Testis (tissue), 3 donors: ENCODE results near the gene SLC13A5. TPM values are rescaled to one million over a fixed set of nuclear protein-coding genes. Genes with fewer than 3 reads are reported as not detected.

Experiments used
- DNase-seq: peaks from one replicate; pipeline ENCODE4 v3.0.0-alpha.2; 2019
- H3K27ac ChIP-seq, 2 donors: fragments of 200-600 bp; sonication (generic); one replicate each; pipeline ENCODE4 v1.5.1; 2019
- H3K27me3 ChIP-seq: fragments of 200-600 bp; sonication (generic); one replicate; pipeline ENCODE4 v1.5.1; 2019
- H3K36me3 ChIP-seq: fragments of 200-600 bp; sonication (generic); one replicate; pipeline ENCODE4 v1.5.1; 2017; ENCODE audit warnings: low read depth; ENCODE audit errors: missing control alignments
- H3K4me1 ChIP-seq: fragments of 200-600 bp; sonication (generic); one replicate; pipeline ENCODE4 v1.5.1; 2019
- H3K4me3 ChIP-seq, 2 donors: fragments of 200-600 bp; sonication (generic); one replicate each; pipeline ENCODE4 v1.5.1; 2017 to 2019
- H3K9me3 ChIP-seq: fragments of 200-600 bp; sonication (generic); one replicate; pipeline ENCODE4 v1.5.1; 2017
- CTCF ChIP-seq, 3 experiments: fragments of 450-650 bp in 2 of 3; fragments of 200-600 bp in 1 of 3; sonication (generic) in 1 of 3; IDR thresholded peaks; one replicate each; pipeline ENCODE4 v1.5.1; 2016 to 2019; ENCODE audit warnings: antibody characterized with exemption in 3 of 3, mild to moderate bottlenecking in 2 of 3, moderate library complexity in 1 of 3
- POLR2A ChIP-seq: fragments of 450-650 bp; IDR thresholded peaks from one replicate; pipeline ENCODE4 v1.6.1; 2017; ENCODE audit warnings: antibody characterized with exemption, mild to moderate bottlenecking, moderate library complexity
- WGBS, 2 donors: methylation state at CpG; one replicate each; pipeline ENCODE4 v1.1.5; 2018; 5-methylcytosine and 5-hydroxymethylcytosine counted together
- intact Hi-C: fragments of 100-400 bp; cut with DNase I; formaldehyde crosslinking; loops from one replicate; pipeline ENCODE4 v1.15.1; 2023; ENCODE audit warnings: low total_unique reads
- polyA plus RNA-seq: library from polyadenylated mRNA; stranded (reverse); fragments of 350-450 nt; fragmentation: Illumina TruSeq; extraction: RNeasy Lipid Tissue Mini Kit (QIAGEN cat#74804); gene quantifications from one replicate; pipeline ENCODE4 v1.2.3, GENCODE V29; 2014; ENCODE audit warnings: low read depth, low replicate concordance; ENCODE audit not compliant: insufficient read depth
- total RNA-seq, 2 donors: library from RNA; depleted of rRNA; stranded (reverse); fragments of >200 nt; gene quantifications; one replicate each; pipeline ENCODE4 v1.2.3, GENCODE V29; 2016

Gene SLC13A5
- total and polyA plus RNA-seq, 3 donors from 2014 or later, result 3.1 to 13.0 (median 3.3) TPM

GRCh38 chr17:6639586-6640535 is 73.3 kb downstream of the SLC13A5 start:
- H3K4me1 ChIP-seq, result peaks cover 14% of the 10 kb centered on the region
- no peaks in the 10 kb centered on the region for H3K27me3 ChIP-seq
- no peak for TF ChIP-seq CTCF (IDR thresholded peaks at IDR 0.05)
- no peak for TF ChIP-seq POLR2A
- no peak for DNase-seq
- 1 to 2% methylated on average over 16 to 67 of the region's 67 CpGs for WGBS, 2 donors
- no peaks in the 10 kb centered on the region for H3K9me3 ChIP-seq
- H3K27ac ChIP-seq, result peak overlapping the region; percentile 83 to 91
- H3K36me3 ChIP-seq, result no peaks in the 10 kb centered on the region
- intact Hi-C loops, result no loop called here
- H3K4me3 ChIP-seq, result peak overlapping the region; percentile 73 to 95

- Histone ChIP-seq H3K27ac (no peak overlapping the region), H3K36me3 (no peaks in the 10 kb centered on the region), H3K9me3 (no peaks in the 10 kb centered on the region), H3K27me3 (no peaks in the 10 kb centered on the region), H3K4me1 (peaks cover 14% of the 10 kb centered on the region), H3K4me3 (peak overlapping the region; percentile 73 to 95)
- TF ChIP-seq POLR2A, result no peak
- TF ChIP-seq CTCF (IDR thresholded peaks at IDR 0.05), result no peak
- no peak for DNase-seq
- 17 to 23% methylated on average over 13 to 15 of the region's 15 CpGs for WGBS, 2 donors
- intact Hi-C loops, result no loop called here
These were observed 74.1 kb downstream of the SLC13A5 start for GRCh38 chr17:6639014-6639585.

DNA sequence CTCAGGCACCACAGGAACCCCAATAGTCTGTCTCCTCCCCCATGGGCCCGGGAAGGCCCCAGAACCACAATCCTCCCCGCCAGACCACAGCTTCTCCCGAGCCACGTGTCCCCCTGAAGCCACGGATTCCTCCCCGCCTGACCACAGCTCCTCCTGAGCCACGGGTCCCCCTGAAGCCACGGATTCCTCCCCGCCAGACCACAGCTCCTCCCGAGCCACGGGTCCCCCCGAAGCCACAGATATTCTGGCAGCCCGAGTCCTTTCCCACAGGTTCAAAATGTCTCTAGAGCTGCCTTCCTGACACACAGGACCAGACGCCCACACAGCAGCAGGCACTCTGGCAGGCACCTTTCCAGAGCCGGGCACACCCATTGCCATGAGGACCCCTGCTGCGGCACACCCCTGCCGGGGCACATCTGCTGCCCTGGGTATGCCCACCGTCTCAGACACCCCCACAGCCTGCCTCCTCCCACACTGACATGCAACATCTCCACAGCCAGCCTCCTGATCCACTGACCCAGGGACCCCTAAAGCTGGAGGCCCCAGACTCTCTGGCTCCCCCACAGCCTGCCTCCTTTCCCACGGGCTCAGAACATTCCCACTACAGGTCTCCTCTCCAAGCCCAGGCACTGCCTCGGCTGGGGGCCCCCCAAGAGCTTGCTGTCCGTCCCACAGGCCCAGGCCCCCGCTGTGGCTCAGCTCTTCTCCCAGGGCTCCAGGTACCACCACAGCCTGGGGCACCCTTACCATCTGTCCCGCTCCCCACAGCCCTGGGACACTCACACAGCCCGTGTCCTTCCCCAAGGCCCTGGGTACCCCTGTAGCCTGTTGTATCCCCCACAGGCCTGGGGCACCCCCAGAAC is 74.9 kb downstream of the SLC13A5 start:
- H3K4me1 ChIP-seq, result peaks cover 14% of the 10 kb centered on the region
- DNase-seq, result no peak
- no peak overlapping the region for H3K27ac ChIP-seq
- TF ChIP-seq CTCF (IDR thresholded peaks at IDR 0.05) (no peak), POLR2A (no peak)
- 68 to 74% methylated on average over 24 of the region's 24 CpGs for WGBS, 2 donors
- H3K9me3 ChIP-seq, result no peaks in the 10 kb centered on the region
- H3K36me3 ChIP-seq, result no peaks in the 10 kb centered on the region
- no peak overlapping the region for H3K4me3 ChIP-seq
- intact Hi-C loops, result no loop called here
- no peaks in the 10 kb centered on the region for H3K27me3 ChIP-seq

DNA sequence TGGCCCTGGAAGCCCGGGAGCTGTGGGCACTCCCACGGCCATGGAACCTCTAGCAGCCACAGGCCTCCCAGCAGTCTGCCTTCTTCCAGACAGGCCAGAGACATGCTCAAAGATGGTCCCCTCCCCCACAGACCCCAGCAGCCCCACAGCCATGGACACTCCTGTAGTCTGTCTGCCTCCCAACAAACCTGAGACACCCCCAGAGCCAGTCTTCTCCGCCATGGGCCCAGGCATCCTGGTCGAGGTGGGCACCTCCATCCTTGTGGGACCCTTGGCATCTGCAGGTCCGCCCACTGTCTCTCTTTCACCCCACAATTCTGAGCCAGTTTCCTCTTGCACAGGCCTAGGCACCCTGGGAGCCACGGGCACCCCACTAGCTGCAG is 75.7 kb downstream of the SLC13A5 start:
- TF ChIP-seq POLR2A (no peak), CTCF (IDR thresholded peaks at IDR 0.05) (no peak)
- Histone ChIP-seq H3K36me3 (no peaks in the 10 kb centered on the region), H3K4me1 (peaks cover 12% of the 10 kb centered on the region), H3K4me3 (no peak overlapping the region), H3K27me3 (no peaks in the 10 kb centered on the region), H3K27ac (no peak overlapping the region), H3K9me3 (no peaks in the 10 kb centered on the region)
- no peak for DNase-seq
- intact Hi-C loops, result no loop called here
- WGBS, 2 donors, result 92 to 94% methylated on average over 6 of the region's 6 CpGs
